ENCODE measurements around the gene SUSD3.

The SUSD3 gene

DNA sequence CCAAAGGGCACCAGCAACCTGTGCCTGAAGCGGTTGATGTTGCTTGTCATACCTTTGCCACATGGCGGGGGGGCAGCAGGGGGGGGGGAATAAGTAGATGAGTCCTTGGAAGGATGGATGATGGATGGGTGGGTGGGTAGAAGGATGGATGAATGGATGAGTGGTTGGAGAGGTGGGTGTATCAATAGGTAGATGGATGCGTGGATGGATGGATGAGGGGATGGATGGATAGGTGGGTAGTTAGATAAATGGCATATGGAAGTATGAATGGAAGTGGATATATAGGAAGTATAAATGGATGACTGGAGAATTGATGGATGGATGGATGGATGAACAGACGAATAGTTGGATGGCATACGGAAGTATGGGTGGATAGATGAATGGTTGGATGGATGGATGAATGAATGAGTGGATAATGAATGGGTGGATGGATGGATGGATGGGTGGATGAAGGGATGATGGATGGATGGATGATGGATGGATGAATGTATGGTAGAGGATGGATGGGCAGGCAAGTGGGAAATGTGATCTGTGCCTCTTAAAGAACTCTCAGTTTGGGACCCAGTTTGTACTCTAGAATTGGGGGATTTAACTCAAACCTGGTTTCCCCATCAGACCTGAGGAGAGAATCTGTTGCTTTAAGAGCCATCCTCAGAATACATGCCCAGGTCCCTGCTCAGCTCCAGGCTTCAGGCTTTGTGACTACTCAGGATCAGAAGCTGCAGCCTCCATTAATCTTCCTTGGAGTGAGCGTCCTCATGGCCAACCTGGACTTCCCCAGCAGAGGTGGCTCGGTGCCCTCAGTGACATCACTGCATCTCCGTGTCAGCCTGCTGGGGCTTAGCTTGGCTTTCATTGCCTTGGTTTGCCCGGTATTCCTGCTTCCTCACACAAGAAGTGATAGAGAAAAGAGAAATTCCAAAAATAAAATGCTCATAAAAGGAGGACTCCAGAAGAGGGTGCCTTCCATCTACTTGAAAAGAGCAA, 27.6 kb upstream of the SUSD3 start:
- DNase-seq: no peak

DNA sequence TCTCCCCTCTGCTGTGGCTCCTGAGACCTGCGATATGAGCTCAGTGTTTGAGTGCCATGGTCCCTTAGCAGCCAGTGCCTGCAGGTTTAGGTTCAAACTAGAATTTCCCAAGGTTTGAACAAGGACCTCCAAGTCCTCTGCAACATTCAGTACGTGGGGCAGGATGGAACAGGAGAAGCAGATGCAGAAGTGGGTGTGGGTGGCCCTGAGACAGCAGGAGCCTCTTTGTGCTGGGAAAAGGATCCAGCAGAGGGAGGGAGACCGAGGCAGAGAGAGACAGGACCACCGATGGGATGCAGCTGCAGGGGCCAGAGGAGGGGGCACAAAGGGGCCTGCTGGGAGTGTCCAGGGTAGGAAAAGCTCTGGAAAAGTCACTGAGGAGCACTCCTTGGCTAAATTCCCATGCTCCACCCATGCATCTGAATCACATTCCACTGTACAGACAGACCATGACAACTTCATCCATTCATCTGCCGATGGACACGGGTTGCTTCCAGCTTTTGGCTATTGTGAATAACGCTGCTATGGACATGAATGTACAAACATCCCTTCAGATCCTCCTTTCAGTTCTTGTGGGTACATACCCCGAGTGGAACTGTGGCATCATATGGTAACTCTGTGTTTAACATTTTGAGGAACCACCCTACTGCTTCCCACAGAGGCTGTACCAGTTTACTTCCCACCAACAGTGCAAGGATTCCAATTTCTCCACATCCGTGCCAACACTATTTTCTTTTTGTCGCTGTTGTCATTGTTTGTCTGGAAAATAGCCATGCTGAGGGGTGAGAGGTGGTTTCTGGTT, 26.7 kb upstream of the SUSD3 start:
- DNase-seq: no peak

DNA sequence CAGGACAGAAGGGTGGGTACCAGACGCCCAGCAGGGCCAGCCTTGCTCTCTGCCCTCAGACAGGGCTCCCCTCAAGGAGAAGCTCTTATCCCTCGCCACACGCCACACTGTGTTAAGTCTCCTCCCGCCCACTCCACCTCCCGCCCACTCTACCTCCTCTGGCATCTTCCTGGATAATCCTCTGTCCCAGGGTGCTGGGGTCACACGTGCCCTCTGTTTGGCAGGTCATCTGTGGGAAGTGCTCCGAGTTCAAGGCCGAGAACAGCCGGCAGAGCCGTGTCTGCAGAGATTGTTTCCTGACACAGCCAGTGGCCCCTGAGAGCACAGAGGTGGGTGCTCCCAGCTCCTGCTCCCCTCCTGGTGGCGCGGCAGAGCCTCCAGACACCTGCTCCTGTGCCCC, 26.0 kb upstream of the SUSD3 start:
- DNase-seq: no peak

DNA sequence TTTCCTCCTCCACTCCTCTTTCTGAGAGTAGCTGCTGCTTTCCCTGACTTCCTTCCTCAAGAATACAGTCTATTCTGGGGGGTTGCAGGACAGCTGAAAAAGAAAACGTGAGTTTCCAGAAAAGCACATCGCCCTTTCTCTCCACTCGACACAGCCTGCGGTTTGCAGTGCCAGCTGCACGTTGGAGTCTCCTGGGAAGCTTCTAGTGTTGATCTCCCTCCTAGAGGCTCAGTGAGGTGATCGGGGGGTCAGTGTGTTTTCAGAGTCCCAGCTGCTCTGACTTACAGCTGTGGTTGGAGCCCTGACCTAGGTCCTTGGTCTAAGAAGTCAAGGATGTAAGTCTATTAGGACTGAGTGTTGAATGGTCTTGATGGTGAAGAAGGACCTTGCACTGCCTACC, 25.0 kb upstream of the SUSD3 start:
- DNase-seq: no peak

DNA sequence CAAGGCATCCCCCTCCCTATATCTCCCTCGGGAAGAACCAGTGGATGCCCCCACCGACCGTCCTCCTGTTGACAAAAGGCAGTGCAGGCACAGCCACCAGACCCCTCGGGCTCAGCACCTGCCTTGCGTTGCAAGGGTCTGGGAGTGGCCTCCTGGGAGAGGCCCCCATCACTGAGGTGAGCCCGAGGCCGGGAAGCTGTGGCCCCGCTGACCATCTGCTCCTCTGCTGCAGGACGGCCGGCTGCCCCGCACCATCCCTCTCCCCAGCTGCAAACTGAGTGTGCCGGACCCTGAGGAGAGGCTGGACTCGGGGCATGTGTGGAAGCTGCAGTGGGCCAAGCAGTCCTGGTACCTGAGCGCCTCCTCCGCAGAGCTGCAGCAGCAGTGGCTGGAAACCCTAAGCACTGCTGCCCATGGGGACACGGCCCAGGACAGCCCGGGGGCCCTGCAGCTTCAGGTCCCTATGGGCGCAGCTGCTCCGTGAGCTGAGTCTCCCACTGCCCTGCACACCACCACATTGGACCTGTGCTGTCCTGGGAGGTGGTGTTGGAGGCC, 23.3 kb upstream of the SUSD3 start:
- DNase-seq: no peak

DNA sequence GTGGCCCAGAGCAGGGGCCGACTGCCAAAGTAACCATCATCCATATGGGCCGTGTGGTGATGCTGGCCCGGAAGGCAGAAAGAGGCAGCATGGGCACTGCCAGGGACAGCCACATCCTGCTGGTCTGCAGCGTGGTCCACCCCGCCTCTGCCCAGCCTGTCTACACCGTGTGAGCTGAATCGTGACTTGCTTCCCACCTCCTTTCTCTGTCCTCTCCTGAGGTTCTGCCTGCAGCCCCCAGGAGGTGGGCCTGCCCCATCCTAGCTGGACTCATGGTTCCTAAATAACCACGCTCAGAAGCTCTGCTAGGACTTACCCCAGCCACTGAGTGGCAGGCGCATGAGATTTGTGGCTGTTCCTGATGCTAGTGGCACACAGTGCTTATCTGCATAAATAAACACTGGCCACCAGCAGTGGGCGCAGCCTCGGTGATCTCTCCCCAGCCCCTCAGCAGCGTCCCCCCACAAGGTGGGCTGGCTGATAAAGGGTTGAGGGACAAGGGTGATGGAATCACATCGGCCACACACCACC, 22.6 kb upstream of the SUSD3 start:
- DNase-seq: no peak

DNA sequence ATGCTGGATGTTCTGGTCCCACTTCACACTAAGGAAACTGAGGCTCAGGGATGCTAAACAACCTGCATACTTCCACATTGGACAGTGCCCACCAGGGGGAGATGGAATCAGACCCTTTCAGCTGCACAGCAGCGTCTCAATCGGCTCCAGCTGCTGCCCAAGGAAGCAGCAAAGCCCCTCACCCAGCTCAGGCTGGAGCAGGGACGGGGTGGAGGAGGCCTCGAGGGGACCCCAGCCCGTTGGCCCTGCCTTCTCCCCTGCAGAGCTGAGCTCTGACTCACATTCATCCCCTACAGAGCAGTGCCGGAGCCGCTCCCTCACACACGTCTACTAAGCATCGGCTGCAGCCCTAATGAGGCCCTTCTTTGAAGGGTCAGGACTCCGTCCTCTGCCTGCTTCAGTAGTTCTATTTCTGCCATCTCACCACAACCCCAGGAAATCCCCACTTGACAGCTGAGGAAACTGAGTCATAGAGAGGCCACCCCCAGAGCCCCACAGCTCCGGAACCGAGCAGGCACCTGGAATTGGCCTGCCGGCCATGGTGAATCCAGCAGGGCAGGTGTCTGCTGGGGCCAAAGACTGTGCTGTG, 21.5 kb upstream of the SUSD3 start:
- no peak for DNase-seq

DNA sequence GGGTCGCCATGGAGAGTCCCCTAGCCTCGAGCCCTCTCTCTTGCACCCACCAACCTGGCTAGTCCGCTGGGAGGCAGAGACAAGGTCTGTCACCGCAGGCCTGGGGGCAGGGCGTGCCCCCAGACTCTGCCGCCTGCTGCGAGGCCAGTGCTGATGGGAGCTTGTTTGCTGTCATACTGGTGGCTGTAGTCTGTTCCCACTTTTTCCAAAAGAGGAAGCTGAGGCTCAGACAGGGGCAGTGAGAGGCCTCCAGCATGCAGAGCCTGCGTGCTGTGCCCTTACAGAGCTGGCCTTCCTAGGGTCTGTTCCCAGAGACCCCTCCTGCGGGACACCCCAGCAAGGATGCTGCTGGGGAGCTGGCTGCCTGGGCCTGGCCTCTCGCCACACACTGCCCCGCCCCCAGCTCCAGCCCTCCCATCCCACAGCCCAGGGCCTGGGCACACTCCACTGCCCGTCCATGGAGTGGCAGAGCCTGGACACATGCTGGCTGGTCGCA, 21.0 kb upstream of the SUSD3 start:
- peak; percentile 56 for DNase-seq

DNA sequence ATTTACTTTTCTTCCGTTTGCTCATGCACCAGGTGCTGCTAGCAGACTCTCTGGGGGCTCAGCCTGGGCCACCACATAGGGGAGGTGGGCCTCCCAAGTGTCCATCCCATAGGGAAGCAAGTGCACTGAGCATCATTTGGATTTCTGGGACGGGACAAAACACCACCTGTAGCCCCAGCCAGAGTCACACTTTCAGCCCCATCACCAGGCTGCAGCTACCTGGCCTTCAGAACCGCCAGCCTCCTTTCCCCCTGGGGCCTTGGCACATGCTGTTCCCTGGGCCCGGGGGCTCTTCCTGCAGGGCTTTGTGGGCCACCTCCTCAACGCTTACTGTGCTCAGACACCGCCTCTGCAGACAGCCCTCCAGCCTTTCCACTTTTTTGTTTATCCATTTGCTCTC, 19.6 kb upstream of the SUSD3 start:
- DNase-seq: no peak

DNA sequence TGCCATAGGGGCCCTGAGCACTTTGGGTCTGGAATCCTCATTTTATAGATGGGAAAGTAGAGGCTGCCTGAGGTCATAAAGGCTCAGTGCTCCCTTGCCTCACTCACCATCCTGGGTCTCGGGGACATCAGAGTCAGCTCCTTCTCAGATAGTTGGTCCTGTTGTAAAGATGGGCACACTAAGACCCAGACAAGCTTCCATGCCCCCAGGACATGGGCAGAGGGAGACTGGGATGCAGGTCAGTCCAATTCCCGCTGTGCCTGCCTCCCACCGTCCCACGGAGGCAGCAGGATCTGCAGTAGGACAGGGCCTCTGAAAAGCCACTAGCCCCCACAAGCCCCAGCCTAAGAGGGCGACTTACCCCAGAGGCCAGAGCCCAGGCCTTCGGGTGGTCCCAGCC, 19.0 kb upstream of the SUSD3 start:
- DNase-seq: no peak

DNA sequence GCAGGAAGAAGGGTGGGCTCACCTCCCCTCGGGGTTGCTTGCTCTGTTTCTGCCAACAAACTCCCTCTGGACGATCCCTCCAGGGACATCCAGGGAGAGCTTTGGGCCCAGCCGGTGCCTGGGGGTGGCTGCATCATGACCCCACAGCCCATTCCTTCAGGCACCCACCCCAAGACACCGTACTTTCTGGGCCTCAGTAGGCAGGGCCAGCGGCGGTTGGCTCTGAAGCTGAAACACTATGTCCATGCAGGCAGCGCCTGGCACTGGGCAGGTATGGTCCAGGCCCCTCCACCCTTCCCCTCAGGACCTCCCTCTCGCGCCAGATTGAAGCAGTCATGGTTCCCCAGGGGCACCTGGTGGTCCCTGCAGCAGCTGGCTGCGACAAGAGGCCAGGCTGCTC, 18.5 kb upstream of the SUSD3 start:
- DNase-seq: no peak

DNA sequence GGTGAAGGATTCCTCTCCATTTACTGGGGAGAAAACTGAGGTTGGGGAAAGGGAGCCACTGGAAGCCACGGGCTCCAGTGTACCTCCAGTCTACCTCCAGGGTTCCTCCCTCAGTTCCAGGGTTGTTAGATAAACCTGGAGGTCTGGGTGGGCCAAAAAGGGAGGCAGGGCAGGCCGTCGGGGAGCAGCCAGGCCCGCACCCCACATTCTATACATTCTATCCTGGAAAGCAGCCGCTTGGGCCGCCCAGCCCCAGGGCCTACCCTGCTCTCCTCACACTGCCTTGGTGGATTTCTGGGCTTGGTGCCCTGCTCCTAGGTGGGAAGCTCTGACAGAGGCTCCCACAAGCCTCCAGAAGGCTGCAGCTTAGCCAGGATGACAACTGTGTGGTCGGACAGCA, 18.1 kb upstream of the SUSD3 start:
- DNase-seq: no peak

DNA sequence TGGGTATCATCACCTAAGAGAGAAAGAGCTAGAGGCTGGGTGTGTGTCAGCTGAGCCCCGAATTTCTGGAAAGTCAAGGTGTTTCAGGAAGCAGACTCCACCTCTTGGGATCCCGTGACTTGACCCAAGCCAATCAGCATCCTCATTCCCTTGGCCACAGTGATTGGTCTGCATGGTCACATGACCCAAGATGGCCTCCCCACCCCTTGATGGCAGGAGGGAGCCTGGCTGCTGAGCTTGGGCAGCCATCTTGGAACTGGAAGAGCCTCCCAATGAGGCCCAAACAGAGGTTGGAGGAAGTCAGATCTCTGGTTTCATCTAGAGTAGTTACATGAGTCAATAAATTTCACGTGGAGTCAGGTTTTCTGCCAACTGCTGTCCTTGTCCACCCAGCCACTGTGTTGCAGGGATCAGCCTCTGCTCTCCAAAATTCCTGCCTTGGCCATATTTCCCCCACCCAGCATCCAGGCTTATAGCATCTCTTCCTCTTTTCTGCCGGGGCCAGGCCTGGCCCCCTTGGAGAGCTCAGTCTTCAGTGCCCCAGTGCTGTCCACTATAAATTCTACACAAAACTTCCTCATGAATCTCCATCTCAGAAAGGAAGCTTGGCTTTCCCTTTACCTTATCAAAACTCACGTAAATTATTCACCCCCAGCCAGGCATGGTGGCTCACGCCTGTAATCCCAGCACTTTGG, 17.2 kb upstream of the SUSD3 start:
- DNase-seq: no peak

DNA sequence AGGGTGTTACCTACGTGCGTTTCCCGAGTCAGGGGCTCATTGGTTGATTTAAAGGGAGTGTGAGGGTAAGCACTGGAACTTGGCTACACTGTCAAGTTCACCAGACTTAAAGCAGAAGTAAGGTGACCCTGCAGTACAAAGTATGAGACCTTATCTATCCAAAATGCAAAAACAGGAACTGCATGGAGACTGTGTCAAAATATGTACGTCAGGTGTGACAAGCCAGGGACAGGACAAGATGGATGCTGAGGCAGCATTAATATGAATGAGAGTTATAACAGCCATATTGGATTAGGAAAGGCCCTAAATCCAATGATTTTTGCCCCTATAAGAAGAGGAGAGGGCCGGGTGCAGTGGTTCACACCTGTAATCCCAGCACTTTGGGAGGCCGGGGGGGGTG, 15.4 kb upstream of the SUSD3 start:
- peak; percentile 32 for DNase-seq

DNA sequence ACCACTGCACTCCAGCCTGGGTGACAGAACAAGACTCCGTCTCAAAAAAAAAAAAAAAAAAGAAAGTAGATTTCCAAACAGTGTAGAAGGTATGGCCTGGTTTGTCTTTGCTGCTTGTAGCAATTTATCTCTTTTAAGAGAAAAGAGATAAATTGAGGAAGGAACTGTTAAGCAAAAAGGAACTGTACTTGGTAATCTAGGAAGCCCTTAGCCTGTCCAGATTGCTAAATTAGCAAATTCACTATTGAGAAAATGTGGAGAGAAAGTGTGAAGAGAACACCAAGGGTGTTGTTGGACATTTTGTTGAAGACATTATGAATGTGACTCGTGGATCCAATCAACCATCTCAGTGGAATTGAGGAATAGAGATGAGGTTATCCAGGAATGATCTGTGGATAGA, 13.0 kb upstream of the SUSD3 start:
- no peak for DNase-seq

DNA sequence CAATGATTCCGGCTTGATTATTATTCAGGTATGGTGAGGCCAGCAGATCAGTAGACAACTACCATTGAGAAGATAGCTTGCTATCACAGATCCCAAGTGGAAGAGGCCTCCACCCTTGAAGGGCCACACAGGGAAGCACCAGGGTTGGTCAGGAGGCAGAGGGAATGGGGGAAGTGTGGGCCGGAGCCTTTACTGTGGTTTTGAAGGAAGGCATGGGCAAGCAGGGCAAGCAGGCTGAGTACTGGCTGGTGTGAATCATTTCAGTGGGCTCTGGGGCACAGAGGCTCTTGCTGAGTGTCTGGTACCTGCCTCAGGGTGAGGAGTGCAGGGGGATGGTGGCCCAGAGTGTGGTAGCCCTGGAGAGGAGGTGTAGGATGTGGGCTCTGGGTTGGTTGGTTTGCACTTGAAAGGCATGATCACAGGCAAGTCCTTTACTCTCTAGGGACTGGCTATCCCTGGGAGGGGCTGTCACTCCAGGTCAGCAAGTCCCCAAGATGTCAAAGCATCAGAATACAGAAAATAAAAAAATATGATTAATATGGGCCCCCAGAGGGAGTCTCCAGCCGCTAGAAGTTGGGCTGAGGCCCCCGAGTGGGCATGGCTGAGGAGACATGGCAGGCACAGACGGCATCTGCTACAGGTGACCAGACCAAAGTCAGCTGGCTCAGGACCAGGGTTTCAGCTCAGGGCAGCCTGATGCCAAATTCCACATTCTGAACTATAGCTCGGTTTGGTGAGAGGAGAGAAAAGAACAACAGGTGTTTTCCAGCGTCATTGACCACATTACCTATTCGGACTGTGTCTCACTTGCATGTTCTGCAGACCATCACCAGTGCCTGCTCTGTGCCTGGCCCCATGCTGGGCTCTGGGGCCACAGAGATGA, 9.7 kb upstream of the SUSD3 start:
- DNase-seq: no peak

DNA sequence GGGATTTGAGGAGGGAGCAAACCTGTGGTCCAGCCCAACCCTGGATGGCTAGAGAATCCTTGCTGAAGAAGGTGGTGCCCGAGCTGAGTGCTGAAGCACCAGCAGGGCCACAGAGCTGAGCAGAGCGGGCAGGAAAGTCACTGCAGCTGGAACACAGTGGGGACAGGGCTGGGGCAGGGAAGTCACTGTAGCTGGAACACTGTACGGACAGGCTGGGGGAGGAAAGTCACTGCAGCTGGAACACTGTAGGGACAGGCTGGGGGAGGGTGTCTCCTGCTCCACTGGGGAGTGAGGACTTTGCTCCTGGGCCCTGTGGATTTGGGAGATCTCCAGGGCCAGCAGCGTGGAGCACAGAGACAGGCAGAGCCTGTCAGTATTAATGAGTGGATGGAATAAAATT, 9.0 kb upstream of the SUSD3 start:
- DNase-seq: no peak

DNA sequence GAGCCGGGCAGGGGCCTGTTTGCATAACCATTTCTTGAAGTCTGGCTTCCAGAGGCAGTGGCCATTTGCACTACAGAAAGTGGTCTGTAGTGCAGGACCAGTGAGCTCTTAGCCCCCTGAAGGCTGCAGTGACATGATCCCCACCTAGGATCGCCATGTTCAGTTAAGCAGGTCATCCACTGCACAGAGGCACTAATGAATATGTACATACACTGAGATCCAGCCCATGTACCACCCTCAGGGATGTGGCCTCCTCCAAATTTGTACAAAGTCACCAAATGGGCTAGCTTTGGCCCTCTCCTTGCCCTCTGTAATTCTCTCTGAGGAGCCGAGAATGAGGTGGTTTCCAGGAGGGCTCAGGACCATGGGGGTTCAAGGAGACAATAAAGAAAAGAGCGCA, 8.3 kb upstream of the SUSD3 start:
- DNase-seq: no peak

DNA sequence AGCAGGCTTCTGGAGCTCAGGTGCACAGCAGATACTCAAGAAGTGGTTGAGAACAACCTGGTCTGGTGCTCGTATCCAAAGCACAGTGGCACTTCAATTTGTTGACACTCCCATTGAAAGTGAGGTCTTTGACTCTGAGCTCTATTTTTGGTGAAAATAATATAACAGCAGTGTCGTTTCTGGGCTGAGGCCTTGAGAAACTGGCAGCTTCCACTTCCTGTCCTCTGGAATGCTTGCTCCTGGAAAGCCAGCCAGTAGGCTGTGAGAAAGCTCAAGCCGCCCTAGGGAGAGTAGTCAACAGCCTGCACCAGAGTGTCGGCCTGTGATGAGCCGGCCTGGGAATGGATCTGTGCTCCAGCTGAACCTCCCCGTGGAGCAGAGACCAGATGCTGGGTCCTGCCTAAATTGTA, 6.8 kb upstream of the SUSD3 start:
- DNase-seq: no peak

DNA sequence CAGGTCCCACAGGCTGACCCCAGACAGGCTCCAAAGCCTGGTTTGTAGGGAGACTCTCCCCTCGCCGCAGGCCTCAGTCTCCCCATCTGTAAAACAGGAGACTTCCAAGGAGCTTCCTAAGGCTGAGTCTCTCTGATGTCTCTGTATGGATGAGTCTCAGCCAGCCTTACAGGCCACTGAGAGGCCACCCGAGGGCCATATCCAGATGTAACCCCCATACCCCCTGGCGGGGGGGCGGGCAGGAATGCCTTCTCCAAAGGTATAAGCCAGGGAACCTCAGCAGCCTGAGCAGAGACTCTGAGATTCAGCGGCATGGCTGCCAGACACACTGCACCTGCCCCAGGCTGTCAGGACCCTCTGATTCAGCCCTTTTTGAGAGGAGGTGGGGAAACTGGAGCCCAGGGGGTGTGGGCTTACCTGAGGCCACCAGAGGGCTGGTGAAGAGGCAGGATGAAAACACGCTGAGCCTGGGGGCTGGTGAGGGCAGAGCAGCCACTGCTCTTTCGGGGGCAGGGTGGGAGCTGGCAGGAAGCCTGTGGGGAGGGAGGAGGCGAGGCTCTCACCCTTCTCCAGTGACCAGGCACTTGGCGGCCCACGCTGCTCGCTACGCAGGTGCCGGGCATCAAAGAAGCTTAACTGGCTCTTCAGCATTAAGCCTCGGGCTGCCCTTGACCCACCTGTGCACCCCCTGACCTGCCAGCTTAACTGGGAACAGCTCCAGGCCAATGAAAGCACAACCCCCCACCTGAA, 5.5 kb upstream of the SUSD3 start:
- no peak for DNase-seq
